ENCODE measurements around the gene RAB31. TPM values are rescaled to one million over a fixed set of nuclear protein-coding genes. Genes with fewer than 3 reads are reported as not detected.

RAB31 gene
- total RNA-seq, 3 donors from 2014 or later, result 22.4 to 110 (median 32.4) TPM

GRCh38 chr18:9814431-9814830, 106.3 kb downstream of the RAB31 start:
- H3K9me3 ChIP-seq, result peaks cover 0 to 6% of the 10 kb centered on the region in 2 donors
- DNase-seq (ENCODE audit: low spot score in 2 of 2), result no peak
- no peaks in the 10 kb centered on the region for H3K4me1 ChIP-seq
- TF ChIP-seq POLR2AphosphoS5 (IDR thresholded peaks at IDR 0.05) (no peak), CTCF (IDR thresholded peaks at IDR 0.05) (no peak), POLR2A (IDR thresholded peaks at IDR 0.05) (no peak)
- H3K27ac ChIP-seq, result no peak overlapping the region
- intact Hi-C loops (cut with DNase I; ENCODE audit: low total_unique reads), result no loop called here
- H3K4me3 ChIP-seq, result no peak overlapping the region
- no peaks in the 10 kb centered on the region for H3K36me3 ChIP-seq
- H3K27me3 ChIP-seq, result no peaks in the 10 kb centered on the region

GRCh38 chr18:9817286-9817685, 109.2 kb downstream of the RAB31 start:
- Histone ChIP-seq H3K9me3 (peaks cover 0 to 6% of the 10 kb centered on the region in 2 donors), H3K4me1 (no peaks in the 10 kb centered on the region), H3K36me3 (no peaks in the 10 kb centered on the region), H3K27me3 (no peaks in the 10 kb centered on the region), H3K4me3 (no peak overlapping the region), H3K27ac (no peak overlapping the region)
- TF ChIP-seq POLR2A (IDR thresholded peaks at IDR 0.05) (no peak), CTCF (IDR thresholded peaks at IDR 0.05) (no peak), POLR2AphosphoS5 (IDR thresholded peaks at IDR 0.05) (no peak)
- intact Hi-C loops (cut with DNase I; ENCODE audit: low total_unique reads), result no loop called here
- no peak for DNase-seq (ENCODE audit: low spot score in 2 of 2)

GRCh38 chr18:9817725-9818422, 109.8 kb downstream of the RAB31 start:
- H3K4me1 ChIP-seq, result no peaks in the 10 kb centered on the region
- no peak overlapping the region for H3K27ac ChIP-seq
- H3K27me3 ChIP-seq, result no peaks in the 10 kb centered on the region
- TF ChIP-seq POLR2AphosphoS5 (IDR thresholded peaks at IDR 0.05), result no peak
- TF ChIP-seq CTCF (IDR thresholded peaks at IDR 0.05), result no peak
- H3K4me3 ChIP-seq, result no peak overlapping the region
- peaks cover 0 to 6% of the 10 kb centered on the region in 2 donors for H3K9me3 ChIP-seq
- intact Hi-C loops (cut with DNase I; ENCODE audit: low total_unique reads), result no loop called here
- DNase-seq (ENCODE audit: low spot score in 2 of 2), result no peak
- no peaks in the 10 kb centered on the region for H3K36me3 ChIP-seq

- H3K4me3 ChIP-seq, result no peak overlapping the region
Measured at GRCh38 chr18:9818423-9818734, 110.3 kb downstream of the RAB31 start.

More at GRCh38 chr18:9818423-9818734, 110.3 kb downstream of the RAB31 start:
- DNase-seq (ENCODE audit: low spot score in 2 of 2), result no peak
- Histone ChIP-seq H3K27me3 (no peaks in the 10 kb centered on the region), H3K4me1 (no peaks in the 10 kb centered on the region), H3K9me3 (peaks cover 0 to 6% of the 10 kb centered on the region in 2 donors), H3K36me3 (no peaks in the 10 kb centered on the region), H3K27ac (no peak overlapping the region)
- TF ChIP-seq CTCF (IDR thresholded peaks at IDR 0.05) (no peak), POLR2A (IDR thresholded peaks at IDR 0.05) (no peak), POLR2AphosphoS5 (IDR thresholded peaks at IDR 0.05) (no peak)
- intact Hi-C loops (cut with DNase I; ENCODE audit: low total_unique reads), result no loop called here

Data from breast epithelium (tissue), 4 donors.